Kasumi-1 (cell line): ENCODE measurements around the gene CHCHD2.
"Not testable (repeated sequence)": the region's sequence is repeated elsewhere in the genome, so short reads cannot be mapped to it uniquely, and the experiment has no call there.

Source experiments
- DNase-seq, 2 experiments: peaks; one replicate each; lab custom pipeline; 2025; lab: John Stamatoyannopoulos, UW

Gene CHCHD2

DNA sequence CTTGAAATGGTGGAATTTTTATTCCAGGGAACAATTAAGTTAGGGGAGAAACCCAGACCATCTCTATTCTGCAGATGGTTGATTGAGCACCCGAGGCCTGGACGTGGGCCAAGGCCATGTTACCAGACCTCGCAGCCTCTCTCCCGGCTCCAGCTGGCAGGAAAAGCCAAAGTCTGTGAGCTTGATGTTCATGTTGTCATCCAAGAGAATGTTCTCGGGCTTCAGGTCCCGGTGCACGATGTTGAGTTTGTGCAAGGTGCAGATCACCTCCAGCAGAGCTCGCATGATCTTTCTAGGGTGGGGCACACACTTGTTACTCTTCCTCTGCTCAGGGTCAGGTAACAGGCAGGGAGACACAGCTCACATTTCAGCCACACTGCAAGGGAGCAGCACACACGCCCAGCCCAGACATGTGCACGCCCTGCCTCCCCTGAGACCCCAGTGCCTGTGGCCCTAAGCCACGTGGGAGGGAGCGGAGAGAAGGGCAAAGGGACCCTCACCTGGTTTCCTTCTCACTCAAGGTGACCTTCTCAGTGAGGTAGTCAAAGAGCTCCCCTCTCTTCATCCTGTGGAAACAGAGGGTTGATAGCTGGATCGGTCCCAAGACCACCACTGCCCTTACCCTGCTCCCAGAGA lies 23.0 kb downstream of the CHCHD2 start:
- DNase-seq, result no peak

DNA sequence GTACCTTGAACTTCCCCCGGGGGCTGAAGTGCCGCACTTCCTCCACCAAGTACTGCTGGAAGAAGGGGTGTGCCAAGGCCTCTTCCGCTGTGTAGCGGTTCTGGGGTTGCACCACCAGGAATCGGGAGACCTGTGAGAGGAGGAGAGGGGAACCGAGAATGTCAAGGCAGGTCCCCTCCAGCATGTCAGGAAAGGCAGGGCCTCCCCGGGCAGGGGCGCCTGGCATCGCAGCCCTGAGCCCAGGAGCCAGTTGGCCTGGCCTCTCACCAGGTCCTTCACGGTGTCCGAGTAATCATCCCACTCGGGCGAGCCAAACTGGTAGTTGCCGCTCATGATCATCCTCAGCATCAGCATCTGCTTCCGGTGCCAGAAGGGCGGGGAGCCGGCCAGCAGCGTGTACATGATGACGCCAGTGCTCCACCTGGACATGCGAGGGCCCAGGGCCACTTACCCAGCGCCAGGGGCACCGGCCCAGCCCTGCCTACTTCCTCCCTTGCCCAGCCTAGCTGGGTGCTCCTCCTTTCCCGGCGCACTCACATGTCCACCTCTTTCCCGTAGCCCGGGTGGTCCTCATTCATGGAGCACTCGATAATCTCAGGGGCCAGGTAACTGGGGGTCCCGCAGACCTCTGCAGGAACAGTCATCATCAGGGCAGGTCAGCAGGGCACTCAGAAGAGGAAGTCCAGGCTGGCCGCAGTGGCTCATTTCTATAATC lies 24.5 kb downstream of the CHCHD2 start:
- no peak for DNase-seq

DNA sequence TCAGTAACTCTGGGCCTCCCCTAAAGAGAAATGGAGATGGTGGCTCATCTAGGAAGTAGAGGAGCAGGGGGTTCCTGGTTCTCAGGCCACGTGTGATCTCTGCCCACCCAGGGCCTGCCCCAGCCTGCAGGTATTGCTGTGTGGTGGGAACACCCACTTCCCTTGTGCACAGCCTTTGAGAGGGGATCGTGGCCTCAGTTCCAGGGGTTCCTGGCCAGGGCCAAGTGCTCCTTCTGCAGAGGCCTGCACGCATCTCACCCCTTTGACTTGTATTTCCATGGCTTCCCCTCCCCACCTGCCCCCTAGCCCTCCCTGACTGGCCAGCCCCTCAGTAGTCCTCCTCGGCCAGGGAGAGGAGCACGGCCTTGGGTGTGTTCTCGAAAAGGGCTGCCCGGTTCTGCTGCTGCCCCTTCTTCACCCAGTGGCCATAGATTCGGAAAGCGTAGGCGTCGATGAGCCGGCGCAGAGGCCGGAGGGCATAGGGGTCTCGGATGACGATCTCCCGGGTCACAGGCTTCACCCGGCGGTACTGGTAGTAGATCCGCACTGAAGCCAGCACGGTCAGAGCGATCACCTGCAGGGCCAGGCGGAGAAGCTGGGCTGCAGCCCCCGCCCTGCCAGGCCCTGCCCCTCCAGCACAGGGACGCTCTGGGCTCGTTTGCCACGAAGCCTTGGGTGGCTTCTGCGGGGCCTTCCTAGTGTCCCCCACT lies 25.4 kb downstream of the CHCHD2 start:
- not testable (repeated sequence) for DNase-seq

GRCh38 chr7:56079450-56080185 lies 26.7 kb downstream of the CHCHD2 start:
- DNase-seq, result peak; percentile 93 to 94

GRCh38 chr7:56078196-56078595 lies 28.1 kb downstream of the CHCHD2 start:
- no peak for DNase-seq

- DNase-seq, result no peak
These were observed 28.6 kb downstream of the CHCHD2 start for GRCh38 chr7:56077681-56078080.

DNA sequence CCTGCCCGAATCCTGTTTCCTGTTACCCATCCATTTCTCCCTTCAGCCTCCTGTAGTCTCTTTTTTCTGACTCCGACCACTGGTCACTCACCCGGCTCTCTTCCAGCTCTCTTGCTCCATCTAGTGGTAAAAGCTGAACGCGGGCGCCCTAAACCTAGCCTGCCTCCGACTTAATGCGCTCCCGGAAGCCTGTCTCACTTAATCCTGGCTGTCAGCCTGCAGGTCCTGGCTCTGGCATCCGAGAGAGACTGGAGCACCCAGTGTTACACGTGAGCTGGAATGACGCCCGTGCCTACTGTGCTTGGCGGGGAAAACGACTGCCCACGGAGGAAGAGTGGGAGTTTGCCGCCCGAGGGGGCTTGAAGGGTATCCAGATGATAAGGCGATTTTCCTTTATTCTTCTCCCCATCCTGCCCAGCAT lies 31.9 kb downstream of the CHCHD2 start:
- peak; percentile 89 to 90 for DNase-seq

DNA sequence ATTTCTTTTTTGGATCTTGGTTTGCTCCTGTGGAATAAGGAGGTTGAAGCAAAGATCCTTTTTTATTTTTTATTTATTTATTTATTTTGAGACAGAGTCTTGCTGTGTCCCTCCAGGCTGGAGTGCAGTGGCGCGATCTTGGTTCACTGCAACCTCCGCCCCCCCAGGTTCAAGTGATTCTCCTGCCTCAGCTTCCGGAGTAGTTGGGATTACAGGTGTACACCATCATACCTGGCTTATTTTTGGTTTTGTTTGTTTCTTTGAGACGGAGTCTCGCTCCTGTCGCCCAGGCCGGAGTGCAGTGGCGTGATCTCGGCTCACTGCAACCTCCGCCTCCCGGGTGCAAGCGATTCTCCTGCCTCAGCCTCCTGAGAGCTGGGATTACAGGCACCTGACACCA lies 39.9 kb downstream of the CHCHD2 start:
- not testable (repeated sequence) for DNase-seq

DNA sequence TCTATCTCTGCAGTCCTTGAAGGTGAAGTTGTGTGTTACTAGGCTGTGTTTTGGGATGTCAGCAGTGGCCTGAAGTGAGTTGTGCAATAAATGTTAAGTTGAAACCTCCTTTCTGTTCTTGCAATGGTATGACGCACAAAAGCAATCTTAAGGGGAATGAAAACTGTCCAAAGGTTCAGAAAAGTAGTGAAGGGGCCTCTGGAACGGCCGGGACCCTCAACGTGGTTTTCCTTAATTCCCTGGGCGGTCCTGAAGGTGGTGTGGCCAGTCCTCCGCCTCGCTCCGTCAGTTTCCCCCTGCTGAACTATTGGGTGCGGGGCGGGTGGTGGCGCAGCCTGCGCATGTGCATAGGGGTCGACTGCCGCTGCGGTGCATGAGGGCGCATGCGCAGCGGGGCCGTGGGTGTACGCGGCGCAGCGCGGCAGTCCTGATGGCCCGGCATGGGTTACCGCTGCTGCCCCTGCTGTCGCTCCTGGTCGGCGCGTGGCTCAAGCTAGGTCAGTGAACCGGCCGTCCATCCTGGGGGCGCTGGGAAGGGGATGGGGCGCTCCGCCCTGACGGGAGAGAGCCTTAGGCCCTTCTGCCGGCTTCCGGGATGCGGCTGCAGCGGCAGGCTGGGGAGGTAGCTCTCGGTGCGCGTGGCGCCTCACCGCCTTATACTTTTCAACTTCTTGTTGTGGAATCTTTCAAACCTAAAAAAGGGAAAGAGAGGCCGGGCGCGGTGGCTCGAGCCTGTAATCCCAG lies 42.2 kb downstream of the CHCHD2 start, which contains the start of gene SUMF2:
SUMF2 (plus strand) TSS at position 405 of the 744 bp plus-strand sequence; CDS start at position 431, 26 bp downstream.
- peak; percentile 92 to 95 for DNase-seq

GRCh38 chr7:56063500-56063881 lies 42.8 kb downstream of the CHCHD2 start:
- no peak for DNase-seq

DNA sequence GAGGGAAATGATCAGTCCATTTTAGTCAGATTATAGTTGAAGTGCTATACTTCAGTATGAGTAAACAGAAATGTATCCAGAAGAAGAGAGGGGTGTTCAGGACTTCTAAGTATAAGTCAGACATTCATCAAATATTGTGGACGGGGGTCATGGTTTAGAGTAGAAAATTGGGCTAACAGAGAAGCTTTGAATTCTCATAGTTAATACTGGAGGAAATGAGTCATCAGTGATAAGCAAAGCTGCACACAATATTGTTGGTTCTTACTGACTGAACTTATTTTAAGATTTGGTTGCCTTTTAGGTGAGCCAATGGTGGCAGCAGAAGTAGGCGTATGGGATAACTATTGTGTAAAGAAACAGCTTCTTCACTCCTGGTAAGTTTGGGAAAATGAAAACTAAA lies 43.9 kb downstream of the CHCHD2 start:
- DNase-seq, result peak in 1 of 2 experiments; percentile 31

DNA sequence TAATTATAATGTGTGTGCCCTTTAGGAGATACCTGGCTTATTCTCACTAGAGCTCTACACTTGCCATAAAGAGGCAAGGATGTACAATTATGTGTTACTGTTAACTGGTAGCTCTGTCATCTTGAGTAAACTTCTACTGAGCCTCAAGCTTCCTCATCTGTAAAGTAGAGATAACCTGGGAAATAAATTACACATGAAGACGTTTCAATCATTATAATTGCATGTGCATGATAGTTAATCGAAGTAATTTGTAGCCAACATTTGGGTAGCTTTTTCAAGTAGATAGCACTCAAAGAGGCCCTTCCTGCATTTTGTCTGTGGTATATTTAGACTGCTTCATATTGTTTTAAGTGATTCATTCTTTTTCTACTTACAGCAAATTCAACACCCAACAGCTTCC lies 52.3 kb downstream of the CHCHD2 start:
- DNase-seq, result no peak

DNA sequence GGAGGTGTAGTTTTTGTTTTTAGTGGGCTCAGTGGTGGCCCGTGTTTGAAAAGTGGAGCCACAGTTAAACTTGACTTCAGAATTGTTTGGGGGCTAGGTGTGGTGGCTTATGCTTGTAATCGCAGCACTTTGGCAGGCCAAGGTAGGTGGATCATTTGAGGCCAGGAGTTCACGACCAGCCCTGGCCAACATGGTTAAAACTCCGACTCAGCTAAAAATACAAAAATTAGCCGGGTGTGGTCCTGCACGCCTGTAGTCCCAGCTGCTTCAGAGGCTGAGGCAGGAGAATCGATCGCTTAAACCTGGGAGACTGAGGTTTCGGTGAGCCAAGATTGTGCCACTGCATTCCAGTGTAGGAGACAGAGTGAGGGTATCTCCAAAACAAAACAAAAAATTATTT lies 52.9 kb downstream of the CHCHD2 start:
- no peak for DNase-seq
